Measurements from ENCODE around the gene COL27A1.
A peak's percentile ranks its signal among the peaks of the same experiment; 100 is the strongest.

Gene COL27A1

DNA sequence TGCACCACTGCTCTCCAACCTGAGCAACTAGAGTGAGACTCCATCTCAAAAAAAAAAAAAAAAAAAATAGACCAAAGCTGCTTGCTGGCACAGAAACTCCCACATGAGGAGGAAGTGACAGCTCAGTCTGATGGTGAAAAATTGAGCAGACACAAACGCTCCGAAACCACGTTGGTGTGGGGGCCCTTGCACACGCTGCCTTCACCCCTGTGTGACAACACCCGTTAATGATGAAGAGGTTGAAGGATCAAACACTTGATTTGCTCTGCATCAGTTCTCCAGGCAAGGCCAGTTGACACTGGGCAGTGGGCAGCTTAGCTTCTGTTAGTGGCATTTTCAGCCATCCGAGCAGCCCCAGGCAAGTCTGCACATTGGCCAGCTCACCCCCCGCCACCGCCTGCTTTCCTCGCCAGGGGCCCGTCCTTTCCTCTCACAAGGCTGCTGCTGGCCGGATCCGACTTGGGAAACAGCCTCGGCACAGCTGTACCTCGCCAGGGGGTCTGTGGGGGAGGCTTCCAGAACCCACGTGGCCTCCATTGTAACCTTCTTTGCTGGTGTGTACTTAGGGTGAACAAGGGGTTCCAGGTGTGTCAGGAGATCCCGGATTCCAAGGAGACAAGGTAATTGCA is 79.8 kb downstream of the COL27A1 start:
- in situ Hi-C loops (cut with MboI; ENCODE audit: low pct_unique_long_range_greater_than_20kb, low sequenced_read_pairs) = no loop called here
- DNase-seq = peak; percentile 26

GRCh38 chr9:114236391-114237138 is 81.2 kb downstream of the COL27A1 start:
- in situ Hi-C loops (cut with MboI; ENCODE audit: low pct_unique_long_range_greater_than_20kb, low sequenced_read_pairs) = no loop called here

DNA sequence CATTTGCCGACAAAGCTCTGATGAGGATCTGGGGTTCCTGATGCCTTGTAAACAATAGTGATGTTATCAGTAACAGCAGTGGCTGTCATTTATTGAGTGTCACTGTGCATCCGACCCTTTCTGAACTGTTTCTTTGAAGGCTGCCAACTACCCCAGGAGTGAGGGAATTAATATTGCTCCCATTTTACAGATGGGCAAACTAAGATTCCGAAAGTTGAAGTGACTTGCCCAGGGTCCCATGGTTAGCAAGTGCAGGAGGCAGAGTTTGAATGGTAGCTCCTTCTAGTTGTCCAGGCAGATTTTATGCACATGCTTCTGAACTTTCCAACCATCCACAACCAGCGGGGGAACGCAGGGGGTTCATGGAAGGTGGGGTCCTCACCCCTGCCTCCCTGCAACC is 81.9 kb downstream of the COL27A1 start:
- no peak for DNase-seq
- in situ Hi-C loops (cut with MboI; ENCODE audit: low pct_unique_long_range_greater_than_20kb, low sequenced_read_pairs) = no loop called here

More at GRCh38 chr9:114236391-114237138, 81.2 kb downstream of the COL27A1 start:
- DNase-seq = no peak

DNA sequence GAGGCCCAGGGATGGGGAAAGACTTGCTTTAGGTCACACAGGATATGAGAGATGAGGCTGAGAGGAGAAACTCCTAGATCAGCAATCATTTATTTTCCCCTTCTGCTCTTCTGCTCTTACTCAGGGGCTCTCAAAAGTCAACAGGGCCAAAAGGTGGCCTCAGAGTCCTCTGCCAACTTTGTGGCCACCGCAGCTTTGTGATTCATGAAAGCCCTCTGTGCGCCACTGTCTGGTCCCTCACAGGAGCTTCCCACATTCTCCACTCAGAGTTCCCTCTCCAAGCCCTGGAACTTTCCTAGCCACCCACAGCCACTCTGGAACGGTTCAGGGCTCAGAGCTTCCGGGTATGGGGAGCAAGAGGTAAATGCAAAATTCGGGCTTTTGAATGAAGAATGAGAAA is 82.4 kb downstream of the COL27A1 start:
- in situ Hi-C loops (cut with MboI; ENCODE audit: low pct_unique_long_range_greater_than_20kb, low sequenced_read_pairs) = no loop called here

DNA sequence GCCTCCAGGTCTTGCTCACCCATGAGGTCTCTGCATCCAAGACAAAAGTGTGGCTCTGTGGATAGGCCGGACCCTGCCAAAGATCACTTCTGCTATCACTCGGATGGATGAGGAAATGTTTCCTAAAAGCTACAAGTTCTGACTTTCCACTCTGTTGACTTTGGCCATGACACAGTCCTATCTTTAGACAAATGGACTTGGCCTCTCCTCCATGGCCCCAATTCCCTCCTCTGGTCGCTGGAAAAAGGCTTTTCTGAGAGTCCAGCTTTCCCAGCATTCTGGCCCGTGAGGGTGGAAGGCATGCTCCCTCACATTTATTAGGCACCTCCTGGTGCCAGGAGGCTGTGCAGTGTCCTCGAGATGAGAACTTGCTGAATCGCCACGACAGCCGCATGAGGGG is 83.1 kb downstream of the COL27A1 start:
- in situ Hi-C loops (cut with MboI; ENCODE audit: low pct_unique_long_range_greater_than_20kb, low sequenced_read_pairs) = no loop called here
- DNase-seq = no peak

More for the DNA sequence above, 82.4 kb downstream of the COL27A1 start:
- no peak for DNase-seq

GRCh38 chr9:114238891-114239875 is 83.8 kb downstream of the COL27A1 start:
- DNase-seq = no peak
- in situ Hi-C loops (cut with MboI; ENCODE audit: low pct_unique_long_range_greater_than_20kb, low sequenced_read_pairs) = no loop called here

DNA sequence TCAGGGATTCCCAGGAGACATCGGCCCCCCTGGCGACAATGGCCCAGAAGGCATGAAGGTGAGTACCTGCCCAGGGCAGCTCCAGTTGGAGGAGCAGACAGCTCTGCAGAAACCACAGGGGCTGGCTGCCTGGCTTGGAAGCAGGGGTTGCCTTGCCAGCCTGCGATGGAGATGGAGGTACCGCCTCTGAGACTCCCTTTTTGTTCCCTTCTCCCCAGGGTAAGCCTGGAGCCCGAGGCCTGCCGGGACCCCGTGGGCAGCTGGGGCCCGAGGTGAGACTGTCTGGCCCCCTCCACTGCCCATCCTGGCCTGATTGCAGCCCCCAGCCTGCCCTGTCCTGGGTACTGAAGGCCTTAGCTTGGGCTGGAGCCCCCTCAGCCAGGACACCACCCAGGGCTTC is 84.9 kb downstream of the COL27A1 start:
- in situ Hi-C loops (cut with MboI; ENCODE audit: low pct_unique_long_range_greater_than_20kb, low sequenced_read_pairs) = no loop called here

GRCh38 chr9:114240647-114241558 is 85.6 kb downstream of the COL27A1 start:
- in situ Hi-C loops (cut with MboI; ENCODE audit: low pct_unique_long_range_greater_than_20kb, low sequenced_read_pairs) = no loop called here
- DNase-seq = no peak

More for the DNA sequence above, 84.9 kb downstream of the COL27A1 start:
- DNase-seq = no peak

DNA sequence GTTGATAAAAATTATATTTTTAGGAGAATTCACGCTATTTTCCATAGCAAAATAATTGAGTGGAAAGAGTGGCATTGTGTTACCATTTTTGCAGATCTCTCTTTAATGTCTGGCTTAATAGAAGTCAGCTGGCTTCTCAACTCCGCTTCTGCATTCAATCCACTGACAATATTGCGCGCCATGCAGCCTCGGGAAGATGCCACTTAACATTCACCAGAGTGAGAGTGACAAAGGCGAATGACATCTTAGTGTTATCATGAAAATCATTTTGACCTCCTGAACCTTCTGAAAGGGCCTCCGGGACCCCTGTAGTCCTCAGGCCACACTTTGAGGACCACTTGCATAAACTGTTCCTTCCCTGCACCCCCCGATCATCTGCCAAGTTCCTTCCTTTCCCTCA is 87.5 kb downstream of the COL27A1 start:
- no peak for DNase-seq
- in situ Hi-C loops (cut with MboI; ENCODE audit: low pct_unique_long_range_greater_than_20kb, low sequenced_read_pairs) = no loop called here

GRCh38 chr9:114243240-114243639 is 87.9 kb downstream of the COL27A1 start:
- in situ Hi-C loops (cut with MboI; ENCODE audit: low pct_unique_long_range_greater_than_20kb, low sequenced_read_pairs) = no loop called here
- no peak for DNase-seq

GRCh38 chr9:114244570-114244969 is 89.2 kb downstream of the COL27A1 start:
- no peak for DNase-seq
- in situ Hi-C loops (cut with MboI; ENCODE audit: low pct_unique_long_range_greater_than_20kb, low sequenced_read_pairs) = no loop called here

DNA sequence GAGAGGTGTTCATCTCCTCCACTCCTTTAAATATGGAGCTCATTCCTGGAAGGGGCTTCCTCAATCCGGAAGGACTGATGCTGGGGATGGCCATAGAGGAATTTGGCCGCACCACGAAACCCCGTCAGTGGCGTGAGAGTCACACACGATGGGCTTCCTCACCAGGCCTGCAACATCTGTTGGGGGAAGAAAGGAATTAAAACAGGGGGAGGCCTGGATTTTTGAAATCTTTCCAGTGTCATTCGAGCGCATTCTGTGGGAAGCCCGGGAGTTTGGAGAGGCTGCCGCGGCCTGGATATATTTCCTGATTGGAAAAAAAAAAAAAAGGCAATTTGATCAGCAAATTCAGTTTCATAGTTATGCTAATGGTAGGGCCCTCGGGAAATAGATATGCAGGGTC is 91.2 kb downstream of the COL27A1 start:
- in situ Hi-C loops (cut with MboI; ENCODE audit: low pct_unique_long_range_greater_than_20kb, low sequenced_read_pairs) = no loop called here
- DNase-seq = no peak

GRCh38 chr9:114247077-114247476 is 91.7 kb downstream of the COL27A1 start:
- no peak for DNase-seq
- in situ Hi-C loops (cut with MboI; ENCODE audit: low pct_unique_long_range_greater_than_20kb, low sequenced_read_pairs) = no loop called here

GRCh38 chr9:114247491-114247890 is 92.2 kb downstream of the COL27A1 start:
- DNase-seq = no peak
- in situ Hi-C loops (cut with MboI; ENCODE audit: low pct_unique_long_range_greater_than_20kb, low sequenced_read_pairs) = no loop called here

- in situ Hi-C loops (cut with MboI; ENCODE audit: low pct_unique_long_range_greater_than_20kb, low sequenced_read_pairs) = no loop called here
- DNase-seq = no peak
Measured at GRCh38 chr9:114248299-114248707, 93.0 kb downstream of the COL27A1 start.

- in situ Hi-C loops (cut with MboI; ENCODE audit: low pct_unique_long_range_greater_than_20kb, low sequenced_read_pairs) = no loop called here
- no peak for DNase-seq
Measured at GRCh38 chr9:114249424-114250234, 94.3 kb downstream of the COL27A1 start.

- DNase-seq = no peak
- in situ Hi-C loops (cut with MboI; ENCODE audit: low pct_unique_long_range_greater_than_20kb, low sequenced_read_pairs) = no loop called here
Measured at GRCh38 chr9:114250235-114250568, 94.9 kb downstream of the COL27A1 start.

DNA sequence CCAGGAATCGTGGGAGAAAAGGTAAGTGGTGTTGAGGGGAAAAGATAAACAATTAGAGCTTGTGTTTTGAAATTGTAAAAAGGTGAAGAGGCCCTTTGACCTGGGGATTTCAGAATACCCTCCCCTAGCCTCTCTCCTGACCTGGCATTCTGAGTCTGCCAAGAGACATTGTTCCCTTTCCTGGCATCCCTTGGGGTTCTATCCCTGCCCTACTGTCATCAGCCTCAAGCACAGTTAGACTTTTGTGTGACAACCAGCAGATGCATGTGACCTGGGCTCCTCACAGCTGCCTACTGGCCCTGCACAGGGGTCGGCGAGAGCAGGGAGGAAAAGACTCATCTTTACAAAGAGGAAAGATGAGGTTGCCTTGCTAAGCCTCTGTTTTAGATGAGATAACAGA is 95.3 kb downstream of the COL27A1 start:
- in situ Hi-C loops (cut with MboI; ENCODE audit: low pct_unique_long_range_greater_than_20kb, low sequenced_read_pairs) = no loop called here
- no peak for DNase-seq
